NCI-H460 (cell line): ENCODE data around the gene DLX3. TPM values are rescaled to one million over a fixed set of nuclear protein-coding genes. Genes with fewer than 3 reads are reported as not detected.
A peak's percentile ranks its signal among the peaks of the same experiment; 100 is the strongest.

Experiments used
- DNase-seq: peaks from one replicate; pipeline ENCODE4 v3.0.0-alpha.2; 2016; ENCODE audit warnings: low read depth; ENCODE audit errors: extremely low read depth
- total RNA-seq: library from RNA; depleted of rRNA; stranded (reverse); fragments of >200 nt; shearing (Covaris generic); gene quantifications from 2 replicates; pipeline ENCODE4 v1.2.3, GENCODE V29; 2014

Gene DLX3
- total RNA-seq, 1 experiment from 2014 or later, result not detected

GRCh38 chr17:50026046-50026675 is 31.1 kb upstream of the DLX3 start:
- no peak for DNase-seq

GRCh38 chr17:50024808-50025207 is 29.8 kb upstream of the DLX3 start:
- no peak for DNase-seq

GRCh38 chr17:50023520-50023919 is 28.5 kb upstream of the DLX3 start:
- no peak for DNase-seq

GRCh38 chr17:50022463-50023130 is 27.6 kb upstream of the DLX3 start:
- no peak for DNase-seq

GRCh38 chr17:50021681-50022370 is 26.8 kb upstream of the DLX3 start:
- no peak for DNase-seq

GRCh38 chr17:50020841-50021599 is 26.0 kb upstream of the DLX3 start:
- no peak for DNase-seq

GRCh38 chr17:50018909-50019308 is 23.9 kb upstream of the DLX3 start:
- DNase-seq, result no peak

- no peak for DNase-seq
Observed at GRCh38 chr17:50015146-50015545, 20.1 kb upstream of the DLX3 start.

GRCh38 chr17:50014471-50015088 is 19.6 kb upstream of the DLX3 start:
- no peak for DNase-seq

GRCh38 chr17:50013079-50013478 is 18.1 kb upstream of the DLX3 start:
- no peak for DNase-seq

GRCh38 chr17:50009282-50009681 is 14.3 kb upstream of the DLX3 start:
- DNase-seq, result no peak

- DNase-seq, result no peak
Observed at GRCh38 chr17:50003911-50004310, 8.9 kb upstream of the DLX3 start.

GRCh38 chr17:49998836-49999511 is 4.0 kb upstream of the DLX3 start:
- DNase-seq, result no peak

- DNase-seq, result peak; percentile 92
Observed at GRCh38 chr17:49997773-49998703, 3.0 kb upstream of the DLX3 start.

GRCh38 chr17:49997301-49997650 is 2.3 kb upstream of the DLX3 start:
- no peak for DNase-seq

GRCh38 chr17:49996495-49997300 is 1.7 kb upstream of the DLX3 start:
- peak; percentile 33 for DNase-seq

- no peak for DNase-seq
Observed at GRCh38 chr17:49996121-49996494, 1.1 kb upstream of the DLX3 start.
